ENCODE data around the gene FBXO45.

The FBXO45 gene

GRCh38 chr3:196627918-196628231 lies 59.4 kb downstream of the FBXO45 start:
- H3K4me2 ChIP-seq (ENCODE audit: low read depth, low read length, poor library complexity, severe bottlenecking), result no peak overlapping the region
- no peak overlapping the region for H3K4me3 ChIP-seq (ENCODE audit: low read length, poor library complexity, severe bottlenecking)
- no peaks in the 10 kb centered on the region for H3K9me2 ChIP-seq (replicated peaks; ENCODE audit: low read depth, low read length)
- H3K79me2 ChIP-seq (ENCODE audit: insufficient read depth, low read length), result peaks cover 24% of the 10 kb centered on the region
- no peaks in the 10 kb centered on the region for H3K36me3 ChIP-seq (ENCODE audit: insufficient read depth, low read length)
- peaks cover 20% of the 10 kb centered on the region for H3F3A ChIP-seq (ENCODE audit: low read depth)
- no peaks in the 10 kb centered on the region for H4K20me1 ChIP-seq (ENCODE audit: insufficient read depth, low read length, poor library complexity, severe bottlenecking)
- H3K27me3 ChIP-seq (ENCODE audit: insufficient read depth, low read length, poor library complexity, severe bottlenecking), result no peaks in the 10 kb centered on the region
- H3K9me3 ChIP-seq (ENCODE audit: insufficient read depth, low read depth, low read length), result no peaks in the 10 kb centered on the region
- no peak overlapping the region for H2AFZ ChIP-seq (ENCODE audit: low read length)
- peaks cover 44% of the 10 kb centered on the region for H3K4me1 ChIP-seq (ENCODE audit: insufficient read depth, low read length, poor library complexity, severe bottlenecking)
- TF ChIP-seq EZH2phosphoT487 (IDR thresholded peaks at IDR 0.05; ENCODE audit: borderline replicate concordance), result no peak
- no peak for TF ChIP-seq CTCF (conservative IDR thresholded peaks at IDR 0.05; ENCODE audit: low read length)
- no peak overlapping the region for H3K9ac ChIP-seq (ENCODE audit: low read depth, low read length, poor library complexity, severe bottlenecking)

- Histone ChIP-seq H3K9me3 (ENCODE audit: insufficient read depth, low read depth, low read length) (no peaks in the 10 kb centered on the region), H3K4me3 (ENCODE audit: low read length, poor library complexity, severe bottlenecking) (peak overlapping the region; percentile 4), H3K4me1 (ENCODE audit: insufficient read depth, low read length, poor library complexity, severe bottlenecking) (peaks cover 53% of the 10 kb centered on the region), H3K27me3 (ENCODE audit: insufficient read depth, low read length, poor library complexity, severe bottlenecking) (no peaks in the 10 kb centered on the region), H4K20me1 (ENCODE audit: insufficient read depth, low read length, poor library complexity, severe bottlenecking) (no peaks in the 10 kb centered on the region), H3K4me2 (ENCODE audit: low read depth, low read length, poor library complexity, severe bottlenecking) (peak overlapping the region; percentile 85), H3F3A (ENCODE audit: low read depth) (peaks cover 21% of the 10 kb centered on the region), H3K36me3 (ENCODE audit: insufficient read depth, low read length) (no peaks in the 10 kb centered on the region), H3K9ac (ENCODE audit: low read depth, low read length, poor library complexity, severe bottlenecking) (peak overlapping the region; percentile 96), H3K9me2 (replicated peaks; ENCODE audit: low read depth, low read length) (no peaks in the 10 kb centered on the region), H3K79me2 (ENCODE audit: insufficient read depth, low read length) (peaks cover 37% of the 10 kb centered on the region), H2AFZ (ENCODE audit: low read length) (no peak overlapping the region)
- TF ChIP-seq EZH2phosphoT487 (IDR thresholded peaks at IDR 0.05; ENCODE audit: borderline replicate concordance) (no peak), CTCF (conservative IDR thresholded peaks at IDR 0.05; ENCODE audit: low read length) (no peak)
Measured at GRCh38 chr3:196629228-196629627, 60.8 kb downstream of the FBXO45 start.

- Histone ChIP-seq H2AFZ (ENCODE audit: low read length) (no peak overlapping the region), H3K4me3 (ENCODE audit: low read length, poor library complexity, severe bottlenecking) (peak overlapping the region; percentile 67), H3K4me2 (ENCODE audit: low read depth, low read length, poor library complexity, severe bottlenecking) (peak overlapping the region; percentile 85), H3K4me1 (ENCODE audit: insufficient read depth, low read length, poor library complexity, severe bottlenecking) (peaks cover 72% of the 10 kb centered on the region), H3K79me2 (ENCODE audit: insufficient read depth, low read length) (peaks cover 61% of the 10 kb centered on the region), H3K27me3 (ENCODE audit: insufficient read depth, low read length, poor library complexity, severe bottlenecking) (no peaks in the 10 kb centered on the region), H4K20me1 (ENCODE audit: insufficient read depth, low read length, poor library complexity, severe bottlenecking) (no peaks in the 10 kb centered on the region), H3K9me2 (replicated peaks; ENCODE audit: low read depth, low read length) (no peaks in the 10 kb centered on the region), H3K9me3 (ENCODE audit: insufficient read depth, low read depth, low read length) (no peaks in the 10 kb centered on the region), H3F3A (ENCODE audit: low read depth) (peaks cover 21% of the 10 kb centered on the region), H3K9ac (ENCODE audit: low read depth, low read length, poor library complexity, severe bottlenecking) (peak overlapping the region; percentile 96), H3K36me3 (ENCODE audit: insufficient read depth, low read length) (no peaks in the 10 kb centered on the region)
- TF ChIP-seq EZH2phosphoT487 (IDR thresholded peaks at IDR 0.05; ENCODE audit: borderline replicate concordance), result no peak
- TF ChIP-seq CTCF (conservative IDR thresholded peaks at IDR 0.05; ENCODE audit: low read length), result no peak
Measured at GRCh38 chr3:196631682-196632045, 63.2 kb downstream of the FBXO45 start.
